Dermis blood vessel endothelial cell (primary cell): ENCODE results near the gene FAM47E. TPM values are rescaled to one million over a fixed set of nuclear protein-coding genes. Genes with fewer than 3 reads are reported as not detected.

ENCODE experiments used
- DNase-seq: peaks from one replicate; pipeline ENCODE4 v3.0.0; 2010
- total RNA-seq: library from RNA; depleted of rRNA; stranded (reverse); fragments of >200 nt; gene quantifications from 2 replicates; pipeline ENCODE4 v1.2.3, GENCODE V29; 2014

The FAM47E gene, protein sequence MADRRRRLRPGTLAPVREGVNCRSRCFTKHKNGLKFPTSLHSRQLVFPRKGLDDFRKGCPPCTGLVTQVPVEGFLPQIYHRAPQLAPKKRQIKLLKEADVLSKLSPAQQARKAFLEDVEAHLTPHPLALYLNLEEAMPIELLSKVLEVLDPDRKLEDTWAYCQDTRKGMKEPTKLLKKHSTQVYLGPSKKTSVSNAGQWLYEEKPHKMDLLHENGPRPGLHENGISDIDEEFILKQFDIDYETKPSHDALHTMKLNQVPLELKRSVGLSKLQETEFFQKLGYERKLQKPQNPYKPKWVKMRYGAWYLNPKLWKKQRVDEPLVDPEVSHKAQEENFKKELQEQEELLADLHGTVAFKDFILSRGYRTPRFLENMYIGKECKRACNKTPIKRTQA
- total RNA-seq = 0.14 and 0.17 TPM in 2 replicates

GRCh38 chr4:76251441-76252270 is at the start of gene FAM47E:
FAM47E (plus strand) TSS chr4:76251721; CDS start chr4:76251747, 26 bp downstream.
- DNase-seq = peak; percentile 57

- DNase-seq = no peak
Measured at GRCh38 chr4:76203541-76203940, 48.0 kb upstream of the FAM47E start.

- no peak for DNase-seq
Measured at GRCh38 chr4:76204936-76205335, 46.6 kb upstream of the FAM47E start.

- no peak for DNase-seq
Measured at GRCh38 chr4:76205476-76205875, 46.0 kb upstream of the FAM47E start.

GRCh38 chr4:76206222-76206942 is 45.1 kb upstream of the FAM47E start:
- DNase-seq = no peak

GRCh38 chr4:76207549-76207948 is 44.0 kb upstream of the FAM47E start:
- no peak for DNase-seq

DNA sequence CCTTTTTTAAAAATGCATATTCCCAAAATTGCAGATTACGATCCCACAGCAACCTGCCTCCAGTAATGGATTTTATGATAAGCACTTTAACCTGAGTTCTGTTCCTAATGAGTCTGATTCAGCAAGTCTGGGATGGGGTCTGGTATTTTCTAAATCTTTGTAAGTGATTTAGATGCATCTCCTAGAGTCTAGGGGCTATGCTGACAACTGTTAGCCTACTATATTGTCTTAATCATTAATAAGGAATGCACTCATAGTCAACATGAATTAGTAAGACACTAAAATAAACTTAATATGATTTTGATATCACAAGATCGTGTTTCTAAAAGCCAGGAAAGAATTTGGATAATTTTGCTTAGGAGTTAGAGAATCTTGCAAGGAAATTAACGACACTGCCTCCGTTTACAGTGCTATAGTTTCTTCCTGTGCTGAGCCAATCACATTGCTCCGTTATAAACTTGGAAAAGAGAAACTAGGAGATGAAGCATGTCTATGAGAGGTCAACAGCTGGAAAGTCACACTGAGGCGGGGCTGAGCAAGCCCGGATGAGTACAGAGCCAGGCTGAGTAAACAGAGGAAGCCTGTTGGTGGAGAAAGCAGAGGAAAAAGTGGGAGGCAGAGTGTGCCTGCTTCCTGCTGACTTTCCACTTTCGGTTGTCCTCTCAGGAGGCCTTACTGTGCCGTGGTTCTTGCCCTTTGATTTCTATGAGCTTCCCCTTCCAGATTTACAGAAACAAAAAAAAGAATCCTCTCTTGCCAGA is 43.3 kb upstream of the FAM47E start:
- DNase-seq = peak; percentile 98

GRCh38 chr4:76209881-76210280 is 41.6 kb upstream of the FAM47E start:
- DNase-seq = no peak

GRCh38 chr4:76210452-76210851 is 41.1 kb upstream of the FAM47E start:
- DNase-seq = peak; percentile 56

GRCh38 chr4:76211769-76212708 is 39.5 kb upstream of the FAM47E start:
- peak; percentile 33 for DNase-seq

- peak; percentile 66 for DNase-seq
Measured at GRCh38 chr4:76212851-76213414, 38.6 kb upstream of the FAM47E start.

DNA sequence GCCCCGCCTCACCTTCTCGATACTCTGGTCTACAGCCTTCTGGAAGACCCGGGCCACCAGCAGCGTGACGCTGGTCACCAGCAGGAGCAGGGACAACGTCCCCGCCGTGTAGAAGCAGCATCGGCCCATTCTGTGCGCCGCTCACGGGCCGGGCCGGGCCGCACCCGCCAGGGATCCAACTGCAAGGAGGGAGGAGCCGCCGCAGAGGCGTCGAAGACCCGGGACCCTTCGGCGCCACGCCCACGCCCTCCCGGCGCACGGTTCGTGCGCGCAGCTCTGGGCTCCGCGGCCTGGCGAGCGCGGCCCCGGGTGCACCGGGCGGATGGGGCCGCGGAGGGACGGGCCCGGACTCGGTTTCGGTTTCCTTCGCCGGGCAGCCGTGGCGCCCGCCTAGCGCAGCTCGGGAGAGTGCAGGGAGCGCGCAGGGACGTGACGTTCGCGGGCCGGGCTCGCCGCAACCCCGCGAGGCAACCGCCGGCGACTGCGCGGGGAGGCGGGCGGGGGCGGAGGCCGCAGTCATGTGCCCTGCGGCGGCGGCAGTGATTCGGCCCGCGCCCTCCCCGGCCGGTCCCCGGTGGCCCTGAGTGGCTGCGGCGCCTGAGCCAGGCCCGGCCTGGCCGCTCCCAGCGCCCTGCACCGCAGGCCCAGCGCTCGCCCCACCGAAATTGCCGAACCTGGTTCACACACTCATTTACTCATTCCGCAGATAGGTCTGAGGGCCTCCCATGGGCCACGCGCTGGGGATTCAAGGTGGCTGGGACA is 37.9 kb upstream of the FAM47E start, which contains the start of gene SCARB2:
SCARB2 (minus strand) TSS at position 410 of the 762 bp plus-strand sequence; CDS start at position 129, 281 bp downstream.
- DNase-seq = peak; percentile 91

DNA sequence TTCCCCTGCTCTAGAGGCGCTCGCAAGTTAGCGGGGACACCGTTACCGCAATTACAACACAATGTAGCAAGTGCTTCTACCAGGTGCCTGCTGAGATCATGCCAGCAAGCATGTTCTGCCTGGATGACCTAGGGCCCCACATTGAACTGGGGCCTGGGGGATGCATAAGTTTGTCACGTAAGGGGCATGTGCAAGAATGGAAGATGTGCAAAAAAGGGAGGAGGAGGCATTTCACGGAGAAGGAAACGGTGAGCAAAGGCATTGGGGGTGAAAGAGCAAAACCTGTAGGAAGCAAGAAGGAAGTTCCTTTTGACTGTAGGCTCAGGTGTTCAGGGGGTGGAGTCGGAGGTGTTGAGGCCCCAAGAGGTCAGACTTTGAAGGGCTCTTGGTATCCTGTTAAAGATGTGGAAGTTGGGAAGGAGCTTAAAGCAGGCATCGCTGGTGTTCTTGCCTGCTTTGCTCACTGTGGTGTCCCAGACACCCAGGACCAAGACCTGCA is 37.3 kb upstream of the FAM47E start:
- DNase-seq = no peak

- DNase-seq = no peak
Measured at GRCh38 chr4:76215077-76215476, 36.4 kb upstream of the FAM47E start.

DNA sequence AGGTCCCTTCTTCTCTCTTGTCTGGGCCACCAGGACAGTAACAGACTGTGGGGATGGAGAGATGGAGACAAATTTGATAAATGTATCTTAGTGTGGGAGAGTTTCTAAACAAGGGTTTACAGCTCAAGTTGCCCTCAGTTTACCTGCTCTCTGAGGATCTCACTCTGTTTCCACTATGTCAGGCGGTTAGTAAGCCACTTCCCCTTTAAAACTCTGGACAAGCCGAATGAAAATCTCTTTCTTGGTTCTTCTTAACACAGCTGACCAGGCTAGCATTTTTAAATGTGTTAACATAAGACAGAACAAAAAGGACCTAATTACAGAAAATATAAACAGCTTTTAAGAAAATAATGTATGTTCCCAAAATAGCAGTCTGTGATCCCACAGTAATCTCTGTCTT is 35.0 kb upstream of the FAM47E start:
- DNase-seq = no peak

- DNase-seq = no peak
Measured at GRCh38 chr4:76216975-76217814, 34.3 kb upstream of the FAM47E start.

DNA sequence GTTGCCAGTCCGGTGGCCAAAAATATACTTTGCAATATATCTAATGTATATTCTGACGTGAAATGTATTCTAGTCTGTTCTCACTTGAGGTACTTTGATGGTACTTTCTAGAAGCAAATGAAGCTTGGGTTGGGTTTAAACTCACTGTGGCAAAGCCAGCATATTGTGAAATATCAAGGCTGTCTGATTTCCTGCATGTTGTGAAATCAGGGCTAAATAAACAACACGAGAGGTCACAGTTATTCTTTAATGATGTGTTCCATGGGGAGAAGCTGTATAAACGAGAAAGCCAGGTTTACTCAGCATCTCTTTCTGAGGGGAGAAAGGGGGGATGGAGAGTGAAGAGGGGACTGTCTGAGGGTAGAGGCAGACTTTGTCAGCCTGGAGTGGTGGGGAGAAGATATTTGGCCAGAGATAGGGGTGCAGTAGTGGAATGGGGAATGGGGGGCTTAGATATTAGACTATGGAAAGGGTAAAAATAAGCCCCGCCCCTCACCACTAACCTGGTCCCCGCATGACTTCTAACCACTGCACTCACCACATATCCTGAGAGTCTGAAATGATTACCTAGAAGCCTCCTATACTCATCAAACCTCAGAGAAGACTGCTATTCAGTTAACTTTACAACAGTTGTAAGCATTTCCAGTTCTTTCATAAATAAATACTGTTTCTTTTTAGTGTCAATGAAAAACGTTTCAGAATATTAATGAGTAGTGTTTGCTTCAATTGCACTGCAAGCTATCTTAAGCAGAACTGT is 32.0 kb upstream of the FAM47E start:
- DNase-seq = no peak

DNA sequence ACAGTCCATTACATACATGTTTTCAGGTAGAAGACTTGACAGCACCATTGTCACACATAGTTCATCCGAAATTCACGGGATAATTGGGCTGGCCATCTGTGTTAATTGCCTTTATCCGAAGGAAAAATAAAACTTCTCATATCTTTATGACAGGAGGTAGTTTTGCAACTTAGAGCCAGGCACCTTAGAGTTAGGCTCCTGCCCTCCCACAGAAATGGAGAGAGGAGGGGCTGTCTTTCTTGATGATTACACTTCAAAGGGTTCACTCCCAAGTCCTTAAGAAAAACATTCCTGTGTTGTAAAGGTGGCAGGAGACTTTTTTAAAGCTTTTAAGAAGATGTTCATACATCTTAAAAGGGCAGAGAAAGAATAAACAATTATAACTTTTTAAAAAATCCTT is 27.4 kb upstream of the FAM47E start:
- DNase-seq = no peak
